Measurements from ENCODE around the gene SRSF9. TPM values are rescaled to one million over a fixed set of nuclear protein-coding genes. Genes with fewer than 3 reads are reported as not detected.

The SRSF9 gene
- polyA plus RNA-seq, 1 of the 3 experiments (the other 2 are of a cell fraction) = 210 TPM

- Histone ChIP-seq H3K27me3 (ENCODE audit: insufficient read depth) (no peaks in the 10 kb centered on the region), H3K36me3 (replicated peaks in 1 of 2; ENCODE audit: control insufficient read depth in 1 of 2, insufficient read depth in 2 of 2, low read length in 1 of 2) (peaks cover 34 to 38% of the 10 kb centered on the region in 2 experiments), H3K9me2 (no peaks in the 10 kb centered on the region), H3K79me2 (ENCODE audit: insufficient read depth) (peaks cover 88% of the 10 kb centered on the region), H3K4me1 (ENCODE audit: control insufficient read depth in 1 of 2, insufficient read depth in 2 of 2, low read depth in 1 of 2, low read length in 1 of 2) (peaks cover 0 to 8% of the 10 kb centered on the region in 2 experiments; a peak in 1 of 4 replicates), H3K9ac (no peak overlapping the region), H3K9me3 (no peaks in the 10 kb centered on the region), H4K20me1 (ENCODE audit: insufficient read depth) (peaks cover 52% of the 10 kb centered on the region), H2AFZ (ENCODE audit: low read depth) (no peak overlapping the region), H3K27ac (ENCODE audit: low read depth in 2 of 2, low read length in 1 of 2) (no peak overlapping the region), H3K4me2 (peak overlapping the region; percentile 94; the same call in 1 of the 2 replicates), H3K4me3 (ENCODE audit: low read depth in 2 of 2, low read length in 1 of 2) (no peak overlapping the region), H3F3A (replicated peaks; ENCODE audit: insufficient read depth) (peaks cover 22% of the 10 kb centered on the region)
- WGBS (ENCODE audit: low lambda C conversion rate) = 97% methylated on average over 6 of the region's 6 CpGs
- no peak for DNase-seq
- POLR2A ChIA-PET = interaction anchor here (0.6 kb wide), 1 partner anchor 9 kb away, joined by 3 read pairs; no protein-coding TSS in a partner anchor
- TF ChIP-seq FOXJ3 (CRISPR knock-in tag; IDR thresholded peaks at IDR 0.05) (no peak), RXRA (IDR thresholded peaks at IDR 0.05; ENCODE audit: borderline replicate concordance, low read depth) (no peak), NFIC (IDR thresholded peaks at IDR 0.05; ENCODE audit: borderline replicate concordance) (no peak), RCOR1 (IDR thresholded peaks at IDR 0.05; ENCODE audit: low read length) (no peak), GABPA (IDR thresholded peaks at IDR 0.05; ENCODE audit: low read depth) (no peak), TCF12 (IDR thresholded peaks at IDR 0.05) (no peak), FOSL2 (IDR thresholded peaks at IDR 0.05; ENCODE audit: borderline replicate concordance, low read depth) (no peak), ZBTB33 (IDR thresholded peaks at IDR 0.05; ENCODE audit: borderline replicate concordance, low read depth) (no peak), RAD21 (IDR thresholded peaks at IDR 0.05; ENCODE audit: low read length) (no peak), YY1 (IDR thresholded peaks at IDR 0.05; ENCODE audit: low read depth) (no peak), NRF1 (IDR thresholded peaks at IDR 0.05; ENCODE audit: low read depth, low read length) (no peak), GATA2 (CRISPR knock-in tag; IDR thresholded peaks at IDR 0.05) (no peak), CHD2 (IDR thresholded peaks at IDR 0.05; ENCODE audit: low read length, partially characterized antibody) (no peak)
- CTCF ChIA-PET = interaction anchor here (0.7 to 5.3 kb wide), 9 partner anchors 9 to 112 kb away, joined by 3 to 52 read pairs (median 8); partner anchors contain the start of genes COX6A1 and DYNLL1
These were observed 2.1 kb downstream of the SRSF9 start for GRCh38 chr12:120467439-120467838.

- H3K4me3 ChIP-seq (ENCODE audit: low read depth in 2 of 2, low read length in 1 of 2) = no peak overlapping the region
- WGBS (ENCODE audit: low lambda C conversion rate) = 66% methylated on average over 7 of the region's 8 CpGs
- peaks cover 52% of the 10 kb centered on the region for H4K20me1 ChIP-seq (ENCODE audit: insufficient read depth)
- H3F3A ChIP-seq (replicated peaks; ENCODE audit: insufficient read depth) = peaks cover 29% of the 10 kb centered on the region
- POLR2A ChIA-PET = interaction anchor here (1.1 kb wide), 1 partner anchor 29 kb away, joined by 4 read pairs; the partner anchor contains the start of gene DYNLL1
- H2AFZ ChIP-seq (ENCODE audit: low read depth) = no peak overlapping the region
- H3K9me2 ChIP-seq = no peaks in the 10 kb centered on the region
- peak; percentile 39 for TF ChIP-seq SMC3 (IDR thresholded peaks at IDR 0.05; ENCODE audit: low read depth, low read length)
- TF ChIP-seq CTCF (IDR thresholded peaks at IDR 0.05) = peak; percentile 69
- no peak for TF ChIP-seq FOXM1 (IDR thresholded peaks at IDR 0.05; ENCODE audit: low read depth)
- peak; percentile 51 for TF ChIP-seq RAD21 (IDR thresholded peaks at IDR 0.05; ENCODE audit: low read length)
- CTCF ChIA-PET = interaction anchor here (0.7 to 5.3 kb wide), 12 partner anchors 8 to 113 kb away, joined by 3 to 52 read pairs (median 4); partner anchors contain the start of genes COX6A1 and DYNLL1
- H3K27ac ChIP-seq (ENCODE audit: low read depth in 2 of 2, low read length in 1 of 2) = no peak overlapping the region
- peak overlapping the region; percentile 7; the same call in 1 of the 2 replicates for H3K4me2 ChIP-seq
- peaks cover 0 to 8% of the 10 kb centered on the region in 2 experiments; a peak in 1 of 4 replicates for H3K4me1 ChIP-seq (ENCODE audit: control insufficient read depth in 1 of 2, insufficient read depth in 2 of 2, low read depth in 1 of 2, low read length in 1 of 2)
- H3K27me3 ChIP-seq (ENCODE audit: insufficient read depth) = no peaks in the 10 kb centered on the region
- no peaks in the 10 kb centered on the region for H3K9me3 ChIP-seq
- peak; percentile 16 for DNase-seq
- H3K9ac ChIP-seq = no peak overlapping the region
- peaks cover 41 to 45% of the 10 kb centered on the region in 2 experiments for H3K36me3 ChIP-seq (replicated peaks in 1 of 2; ENCODE audit: control insufficient read depth in 1 of 2, insufficient read depth in 2 of 2, low read length in 1 of 2)
- peaks cover 87% of the 10 kb centered on the region for H3K79me2 ChIP-seq (ENCODE audit: insufficient read depth)
These were observed 2.8 kb downstream of the SRSF9 start for GRCh38 chr12:120466560-120467315.
